A673 (cell line): ENCODE measurements around the gene CCDC15.

Experiments used
- CTCF ChIP-seq: fragments of 300-800, 200-600 bp; sonication (generic); conservative IDR thresholded peaks from 2 replicates; pipeline ENCODE4 v1.5.1; 2017; ENCODE audit warnings: low read depth, mild to moderate bottlenecking, antibody characterized with exemption, low read length, moderate library complexity, mixed read lengths
- EZH2 ChIP-seq: fragments of 200-600 bp; sonication (generic); IDR thresholded peaks from 2 replicates; pipeline ENCODE4 v1.6.1; 2017; ENCODE audit warnings: borderline replicate concordance, low read depth, mild to moderate bottlenecking, mixed read lengths, antibody characterized with exemption, low read length; ENCODE audit not compliant: poor library complexity, severe bottlenecking

GRCh38 chr11:125071846-125072217 lies 117.8 kb downstream of the CCDC15 start:
- TF ChIP-seq CTCF (no peak), EZH2 (no peak)
